Limb (tissue), 2 donors: Measurements from ENCODE around the gene MRC1.

Experiments used
- DNase-seq, 2 donors: peaks; one replicate each; pipeline ENCODE4 v3.0.0-alpha.2; 2016; ENCODE audit errors: extremely low spot score in 2 of 2

MRC1 gene

DNA sequence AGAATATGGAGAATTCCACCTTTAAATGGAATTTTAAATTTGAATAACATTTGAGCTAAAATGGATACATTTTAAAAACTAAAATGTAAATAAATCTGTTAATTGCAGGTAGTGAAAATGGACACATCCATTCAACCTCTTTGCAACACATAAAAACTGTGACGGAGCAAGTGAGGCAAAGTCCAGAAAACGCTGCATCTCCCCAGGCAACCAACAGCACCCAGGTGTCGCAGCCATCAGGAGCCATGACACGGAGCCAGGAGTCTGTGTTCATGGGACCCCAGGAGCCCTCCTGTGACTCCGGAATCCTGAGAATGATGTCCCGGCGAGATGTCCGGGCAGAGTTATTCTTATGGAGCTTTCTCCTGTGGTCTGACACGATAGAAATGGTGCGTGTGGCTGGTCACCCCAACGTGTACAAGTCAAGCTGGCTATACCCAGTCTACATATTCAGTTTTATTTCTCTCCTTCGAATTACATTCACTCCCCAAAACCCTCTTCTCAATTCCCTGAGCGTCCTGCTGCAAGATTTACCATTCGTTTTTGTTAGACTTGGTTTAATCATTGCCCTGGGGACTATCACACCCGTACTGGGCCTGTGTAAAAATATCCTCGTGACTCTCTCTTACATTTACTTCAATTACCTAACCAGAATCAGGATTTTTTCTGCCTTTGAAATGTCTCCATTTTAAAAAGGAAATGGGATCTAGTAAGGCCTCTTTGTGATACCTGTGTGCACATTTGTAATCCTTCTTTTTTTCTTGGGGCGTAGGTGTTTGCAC, 13.1 kb upstream of the MRC1 start:
- no peak for DNase-seq

DNA sequence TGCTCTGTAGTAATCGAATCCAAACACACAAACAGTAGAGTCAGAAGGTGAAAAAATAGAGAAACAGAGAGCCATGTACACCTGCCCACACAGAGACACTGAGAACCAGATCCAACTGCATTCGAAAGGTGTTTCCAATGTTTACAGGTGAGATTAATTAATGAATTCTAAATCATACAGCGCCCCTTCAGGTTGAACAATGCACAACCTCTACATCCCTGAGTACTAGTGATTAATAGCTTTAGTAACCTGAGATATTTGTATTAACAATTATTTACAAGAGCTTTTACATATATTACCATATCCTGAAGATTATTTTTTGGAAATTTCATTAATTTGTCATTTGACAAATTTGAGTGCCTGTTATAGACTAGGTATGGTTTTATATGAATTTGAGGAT, 7.6 kb upstream of the MRC1 start:
- DNase-seq: no peak

DNA sequence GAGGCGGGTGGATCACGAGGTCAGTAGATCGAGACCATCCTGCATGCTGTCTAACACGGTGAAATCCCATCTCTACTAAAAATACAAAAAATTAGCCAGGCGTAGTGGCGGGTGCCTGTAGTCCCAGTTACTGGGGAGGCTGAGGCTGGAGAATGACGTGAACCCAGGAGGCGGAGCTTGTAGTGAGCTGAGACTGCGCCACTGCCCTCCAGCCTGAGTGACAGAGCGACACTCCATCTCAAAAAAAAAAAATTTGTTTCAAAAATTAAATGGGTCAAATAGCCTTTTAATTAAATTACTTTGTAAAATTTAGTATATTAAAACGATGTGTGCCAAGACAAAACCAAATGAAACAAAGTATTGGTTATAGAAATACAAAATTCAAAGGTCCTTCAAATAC, 6.8 kb upstream of the MRC1 start:
- DNase-seq: no peak

DNA sequence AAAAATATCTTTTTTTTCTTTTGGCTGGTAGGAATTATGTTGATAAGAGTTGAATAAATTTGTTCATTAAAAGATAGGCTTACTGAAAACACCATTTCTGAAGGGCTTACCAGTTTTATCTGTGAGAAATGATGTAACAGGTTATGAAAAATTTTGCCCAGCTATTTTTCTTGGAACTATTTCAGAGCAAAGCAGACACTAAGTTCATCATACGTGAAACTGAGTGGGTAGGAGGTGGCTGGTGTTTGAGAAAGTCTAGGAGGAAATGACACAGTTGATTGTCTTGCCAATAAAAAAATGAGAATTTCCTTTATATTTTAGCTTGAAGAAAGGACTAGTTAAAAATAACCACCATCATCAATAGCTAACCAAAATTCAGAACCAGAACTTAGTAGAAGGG, 6.2 kb upstream of the MRC1 start:
- DNase-seq: no peak

DNA sequence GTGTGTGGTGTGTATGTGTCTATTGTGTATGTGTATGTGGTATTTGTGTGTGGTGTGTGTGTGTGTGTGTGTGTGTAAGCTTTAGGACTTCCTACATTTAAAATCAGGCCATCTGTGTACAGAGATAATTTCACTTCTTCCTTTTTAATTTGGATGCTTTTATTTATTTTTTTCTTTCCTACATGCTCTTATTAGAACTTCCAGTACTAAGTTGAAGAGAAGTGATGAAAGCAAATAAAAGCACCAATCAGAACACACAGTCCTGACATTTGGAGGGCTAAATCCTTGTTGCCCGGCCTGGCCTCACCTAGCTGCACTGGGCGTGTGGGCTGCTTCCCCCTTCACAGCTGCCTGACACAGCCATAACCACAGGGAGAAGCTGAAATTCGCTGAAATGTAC, 3.8 kb upstream of the MRC1 start:
- no peak for DNase-seq

DNA sequence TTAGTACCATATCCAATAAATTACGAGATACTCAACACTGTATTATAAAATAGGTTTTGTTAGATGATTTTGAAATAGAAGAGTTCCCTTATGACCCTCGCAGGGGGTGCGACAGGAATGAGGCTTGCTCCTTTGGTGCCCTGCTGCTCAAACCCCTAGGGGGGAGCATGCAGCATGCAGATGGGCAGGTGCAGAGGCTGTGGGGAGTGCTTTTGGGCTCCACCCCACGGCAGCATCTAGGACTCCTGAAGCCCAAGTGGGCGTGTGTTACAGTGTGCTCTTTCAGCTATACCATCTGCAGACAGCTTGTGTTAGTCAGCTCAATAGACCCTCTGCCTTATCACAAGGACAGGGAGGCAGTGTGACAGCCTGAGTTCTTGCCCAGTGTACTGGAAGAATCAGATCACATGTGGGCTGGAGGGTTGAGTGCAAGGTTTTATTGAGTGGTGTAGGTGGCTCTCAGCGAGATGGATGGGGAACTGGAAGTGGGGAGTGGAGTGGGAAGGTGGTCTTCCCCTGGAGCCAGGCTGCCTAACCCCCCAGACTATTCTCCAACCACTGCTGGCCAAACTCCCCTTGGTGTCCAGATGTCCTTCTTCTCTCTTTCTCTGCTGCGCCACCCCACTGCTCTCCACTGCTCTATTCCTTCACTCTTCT, 3.1 kb upstream of the MRC1 start:
- DNase-seq: no peak

DNA sequence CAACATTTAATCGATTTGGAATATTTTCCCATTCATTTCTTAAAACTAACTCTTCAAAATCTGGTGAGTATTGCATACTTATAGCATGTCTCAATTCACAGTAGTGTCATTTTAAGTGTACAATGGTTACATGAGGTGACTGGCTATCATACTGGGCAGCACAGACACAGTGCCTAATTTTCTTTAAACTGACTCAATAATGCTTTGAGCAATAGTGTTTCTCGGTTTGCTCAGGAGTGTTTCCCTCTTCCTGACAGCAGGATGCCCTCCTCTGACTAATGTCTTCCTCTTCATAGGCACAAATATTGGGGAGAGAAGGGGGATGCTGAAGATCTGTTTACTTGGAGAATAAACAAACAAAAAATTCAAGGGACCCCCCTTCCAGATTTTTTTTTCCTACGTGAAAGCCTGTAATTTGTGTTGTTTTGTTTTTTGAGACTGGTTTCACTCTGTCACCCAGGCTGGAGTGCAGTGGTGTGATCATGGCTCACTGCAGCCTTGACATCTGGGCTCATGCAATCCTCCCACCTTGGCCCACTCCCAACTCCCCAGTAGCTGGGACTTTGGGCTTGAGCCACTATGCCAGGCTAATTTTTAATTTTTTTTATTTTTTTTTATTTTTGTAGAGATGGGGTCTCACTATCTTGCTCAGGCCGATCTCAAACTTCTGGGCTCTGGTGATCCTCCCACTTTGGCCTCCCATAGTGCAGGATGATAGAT, 2.2 kb downstream of the MRC1 start:
- DNase-seq: no peak

DNA sequence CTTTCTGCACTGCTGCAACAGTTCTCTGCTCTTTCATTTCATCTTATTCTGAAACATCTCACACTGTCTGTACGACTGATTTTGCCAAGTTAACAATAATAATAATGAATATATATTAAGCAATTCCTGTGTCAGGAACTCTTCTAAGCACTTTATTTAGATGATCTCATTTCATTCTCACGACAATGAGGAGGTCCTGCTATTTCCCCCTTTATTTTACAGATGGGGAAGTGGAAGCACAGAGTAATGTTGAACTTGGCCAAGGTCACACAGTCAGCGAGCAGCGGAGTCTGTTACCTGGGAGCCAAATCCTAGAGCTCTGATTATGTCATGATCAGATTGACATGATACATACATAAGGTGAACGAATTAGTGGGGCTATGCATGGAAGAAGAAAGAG, 5.8 kb downstream of the MRC1 start:
- no peak for DNase-seq

DNA sequence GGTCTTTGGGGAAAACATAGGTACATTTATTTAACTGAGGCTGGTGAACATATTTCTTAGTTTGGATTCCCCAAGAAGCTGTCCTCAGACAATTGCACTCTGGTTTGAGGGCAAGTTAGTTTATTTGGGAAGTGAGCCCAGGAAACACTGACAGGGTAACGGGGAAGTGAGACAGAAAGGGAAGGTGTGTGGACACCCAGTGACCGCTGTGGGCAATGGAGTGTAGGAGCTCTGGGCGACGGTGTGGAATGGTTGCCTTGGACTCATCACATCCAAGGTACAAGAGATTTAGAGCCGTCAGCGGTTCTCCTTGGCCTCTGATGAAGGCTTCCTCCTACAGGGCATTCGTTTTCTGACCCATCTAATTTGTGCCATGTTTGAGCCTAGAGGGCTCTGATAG, 7.1 kb downstream of the MRC1 start:
- no peak for DNase-seq

DNA sequence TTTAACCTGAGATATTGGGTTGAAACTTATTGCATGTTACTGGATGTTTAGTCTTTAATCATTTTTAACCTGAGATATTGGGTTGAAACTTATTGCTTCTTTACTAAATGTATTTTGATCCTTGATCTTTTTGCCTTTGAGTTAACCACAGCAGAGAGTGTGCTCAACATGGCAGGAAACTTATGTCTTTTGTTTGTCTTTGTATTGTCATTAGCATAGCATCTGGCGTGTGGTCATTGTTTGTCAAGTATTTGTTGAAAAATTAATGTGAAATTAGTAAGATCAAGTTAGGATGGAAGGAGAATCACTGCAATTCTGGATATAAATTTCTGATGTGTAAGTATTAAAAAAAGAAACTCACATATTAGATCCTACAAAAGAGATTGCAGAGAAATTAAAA, 8.2 kb downstream of the MRC1 start:
- DNase-seq: no peak

DNA sequence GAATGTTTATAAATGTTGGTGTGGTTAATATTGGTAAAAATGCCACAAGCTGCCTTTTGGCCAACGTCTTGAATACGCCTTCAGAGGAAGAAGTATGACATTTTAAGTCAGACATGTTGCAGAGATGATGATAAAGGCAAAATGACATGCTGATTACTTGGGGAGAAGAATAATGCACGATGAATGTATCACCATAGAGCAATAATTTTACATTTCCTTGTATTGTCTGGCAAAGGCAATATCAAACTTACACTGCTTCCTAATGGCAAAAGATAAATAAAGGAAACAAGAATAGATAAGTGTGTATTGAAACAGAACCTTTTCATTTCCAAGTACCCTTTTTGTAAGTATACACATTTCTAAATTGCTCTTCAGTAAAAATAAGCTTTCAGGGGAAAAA, 8.6 kb downstream of the MRC1 start:
- DNase-seq: no peak

DNA sequence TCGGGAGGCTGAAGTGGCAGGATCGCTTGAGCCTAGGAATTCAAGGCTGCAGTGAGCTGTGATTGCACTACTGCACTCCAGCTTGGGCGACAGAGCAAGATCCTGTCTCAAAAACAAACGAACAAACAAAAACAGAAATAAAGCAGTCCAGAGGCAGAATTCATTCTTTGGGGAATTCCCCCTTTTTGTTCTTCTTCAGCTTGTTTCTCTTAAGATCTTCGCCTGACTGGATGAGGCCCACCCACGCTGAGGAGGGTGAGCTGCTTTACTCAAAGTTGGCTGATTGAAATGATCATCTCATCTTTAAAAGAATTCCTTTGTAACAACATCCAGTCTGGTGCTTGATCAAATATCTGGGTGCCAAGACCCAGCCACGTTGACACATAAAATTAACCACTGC, 10.7 kb downstream of the MRC1 start:
- no peak for DNase-seq

DNA sequence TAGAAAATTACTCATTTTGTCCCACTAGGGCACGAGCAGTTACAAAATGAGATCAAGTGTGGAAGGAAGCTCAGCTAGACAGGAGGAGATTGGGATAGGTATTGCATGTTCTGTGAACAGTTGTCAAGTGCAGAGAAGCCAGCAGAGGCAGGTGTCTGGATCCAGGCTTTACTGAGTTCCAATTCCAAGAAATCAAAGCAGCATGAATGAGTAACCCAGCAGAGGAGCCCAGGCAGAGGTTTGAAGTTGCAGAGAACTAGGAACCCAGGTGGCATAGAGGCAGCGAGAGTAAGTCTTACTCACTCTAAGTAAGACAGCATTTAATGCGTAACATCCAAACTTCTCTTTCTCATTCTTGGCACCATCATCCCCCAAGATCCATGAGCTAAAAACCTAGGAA, 11.8 kb downstream of the MRC1 start:
- DNase-seq: no peak

DNA sequence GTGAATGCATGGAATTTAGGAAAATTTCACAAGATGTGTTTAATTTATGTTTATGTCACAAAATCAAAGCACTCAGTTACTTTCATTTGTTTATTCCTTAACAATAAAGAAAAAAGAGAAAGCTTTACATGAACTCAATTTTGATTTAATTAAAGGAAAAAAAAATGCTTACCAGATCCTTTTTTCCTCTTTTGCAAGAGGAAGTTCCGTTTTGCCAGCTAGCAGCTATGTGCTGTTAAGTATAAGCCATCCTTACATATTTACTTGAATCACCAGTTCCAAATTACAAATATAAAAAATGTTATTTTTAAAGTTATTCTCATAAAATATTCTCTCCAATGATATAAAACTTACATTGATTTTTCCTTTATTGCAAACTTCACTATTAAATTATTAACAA, 12.7 kb downstream of the MRC1 start:
- DNase-seq: no peak

DNA sequence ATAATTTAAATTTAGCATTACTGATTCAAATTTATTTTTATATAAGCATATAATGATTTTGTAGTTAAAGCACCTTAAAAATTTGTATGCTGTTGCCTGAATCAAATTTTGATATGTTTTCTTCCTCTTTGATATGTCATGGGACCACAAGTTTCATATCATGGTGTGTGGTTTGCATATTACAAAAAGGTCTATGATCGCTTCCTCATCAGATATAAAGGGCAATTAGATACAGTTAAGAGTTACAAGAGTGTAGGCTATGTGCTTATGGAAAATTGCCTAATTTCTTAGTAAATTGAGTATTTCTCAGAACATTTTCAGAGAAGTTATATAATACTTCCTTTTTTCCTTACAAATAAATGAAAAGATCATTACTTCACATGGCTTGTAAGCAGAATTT, 22.2 kb downstream of the MRC1 start:
- DNase-seq: no peak

DNA sequence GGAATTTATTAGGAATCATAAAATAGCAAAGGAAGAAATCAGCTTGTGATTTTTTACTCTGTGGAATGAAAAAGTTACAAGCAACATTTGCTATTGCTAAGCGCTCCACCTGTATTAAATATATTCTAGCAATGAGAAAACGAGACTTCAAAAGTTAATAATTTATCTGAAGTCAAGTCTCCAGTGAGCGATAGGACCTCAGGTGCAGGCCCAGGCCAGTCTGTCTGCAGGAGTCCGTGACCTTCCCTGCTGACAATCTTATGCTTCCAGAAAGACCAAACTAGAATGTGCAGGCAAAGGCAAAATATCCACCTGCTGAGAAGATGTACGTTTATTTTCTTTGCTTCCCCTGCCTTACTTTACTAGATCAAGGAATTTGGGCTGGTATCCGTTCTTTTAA, 22.7 kb downstream of the MRC1 start:
- no peak for DNase-seq

DNA sequence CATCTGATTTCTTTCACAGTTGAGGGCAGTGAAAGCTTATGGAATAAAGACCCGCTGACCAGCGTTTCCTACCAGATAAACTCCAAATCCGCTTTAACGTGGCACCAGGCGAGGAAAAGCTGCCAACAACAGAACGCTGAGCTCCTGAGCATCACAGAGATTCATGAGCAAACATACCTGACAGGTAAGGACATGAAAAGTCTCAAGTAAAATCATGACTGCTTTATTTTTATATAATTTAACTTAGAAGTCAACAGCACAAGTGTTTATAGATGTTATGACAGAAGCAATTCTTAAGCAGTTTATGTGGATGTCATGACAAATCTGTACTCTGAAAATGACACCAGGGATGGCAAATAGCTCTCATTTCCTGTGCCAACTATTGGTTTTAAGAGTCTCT, 24.5 kb downstream of the MRC1 start:
- DNase-seq: no peak

DNA sequence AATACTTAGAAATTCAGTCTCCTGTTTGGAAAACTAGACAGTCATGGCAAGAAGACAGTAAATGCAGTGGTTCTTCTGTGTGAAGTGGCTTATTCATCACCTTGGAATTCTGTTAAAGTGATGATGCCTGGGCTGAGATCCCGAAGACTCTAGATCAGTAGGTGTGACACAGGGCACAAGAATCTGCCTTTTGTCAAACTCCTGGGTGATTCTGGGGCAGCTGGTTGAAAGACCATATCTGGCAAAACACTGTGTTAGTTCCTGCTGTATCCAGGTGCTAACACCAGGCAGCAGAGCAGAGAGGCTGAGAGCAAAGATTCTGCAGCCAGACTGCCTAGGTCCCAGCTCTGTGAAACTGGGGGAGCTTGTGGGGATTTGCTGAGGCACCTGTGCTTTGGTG, 26.5 kb downstream of the MRC1 start:
- no peak for DNase-seq

DNA sequence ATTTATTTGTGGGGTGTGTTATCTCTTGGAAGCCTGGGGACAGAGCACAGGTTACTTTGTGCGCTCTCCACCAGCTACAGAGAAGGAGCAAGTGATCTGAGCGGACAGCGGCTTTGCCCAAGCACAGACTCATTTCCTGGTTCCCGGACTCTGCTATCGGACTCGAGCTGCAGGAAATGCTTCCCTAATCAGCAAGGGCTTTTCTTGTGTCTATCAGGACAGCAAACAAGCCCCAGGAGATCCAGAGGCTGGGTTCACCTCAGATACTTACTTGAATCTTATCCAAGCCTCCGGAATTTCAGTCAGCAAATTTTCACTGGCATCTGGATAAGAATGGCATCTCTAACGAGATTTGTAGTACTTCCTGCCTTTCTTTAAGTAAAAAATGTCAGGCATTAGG, 27.8 kb downstream of the MRC1 start:
- DNase-seq: no peak

DNA sequence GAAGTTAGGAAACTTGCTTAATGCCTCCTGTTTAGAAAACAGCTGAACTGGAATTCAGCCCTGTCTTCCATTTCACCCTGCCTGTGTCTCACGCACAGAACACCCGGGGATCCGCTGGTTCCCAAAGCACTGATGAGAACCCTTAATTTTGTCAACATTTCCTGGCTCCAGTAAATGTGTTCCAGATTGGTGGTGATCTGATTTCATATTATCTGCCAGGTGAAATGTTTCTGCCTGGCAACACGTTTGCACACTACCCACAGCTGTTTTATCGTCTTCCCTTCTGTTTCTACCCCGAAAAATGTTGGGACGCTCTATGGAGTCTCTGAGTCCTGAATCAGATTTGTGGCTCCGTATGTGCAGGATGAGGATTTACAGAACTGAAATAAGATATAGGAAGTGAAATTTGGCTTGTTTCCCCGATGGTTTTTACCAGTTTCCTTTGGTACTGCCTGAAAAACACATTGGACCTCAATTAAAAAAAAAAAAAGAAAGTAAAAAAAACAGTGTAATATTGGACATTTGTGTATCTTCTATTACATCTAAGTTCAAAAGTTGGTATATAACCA, 29.0 kb downstream of the MRC1 start:
- no peak for DNase-seq

DNA sequence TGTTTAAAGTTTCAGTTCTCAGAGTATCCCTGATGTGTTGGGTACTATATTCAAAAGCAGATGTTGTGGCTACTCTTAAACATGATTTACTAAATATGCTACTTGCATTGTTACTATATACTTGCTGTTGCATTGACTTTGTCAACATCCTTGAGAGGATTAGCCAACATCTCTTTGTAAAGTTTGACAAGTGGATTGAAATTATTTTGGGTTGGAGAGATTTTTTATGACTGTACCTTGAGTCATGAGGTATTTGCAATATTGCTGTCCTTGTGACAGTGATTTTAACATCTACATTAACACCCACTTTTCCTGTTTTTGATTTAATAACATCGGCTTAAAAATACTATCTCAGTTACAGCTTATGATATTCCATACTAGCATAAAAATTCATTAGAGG, 31.9 kb downstream of the MRC1 start:
- no peak for DNase-seq

DNA sequence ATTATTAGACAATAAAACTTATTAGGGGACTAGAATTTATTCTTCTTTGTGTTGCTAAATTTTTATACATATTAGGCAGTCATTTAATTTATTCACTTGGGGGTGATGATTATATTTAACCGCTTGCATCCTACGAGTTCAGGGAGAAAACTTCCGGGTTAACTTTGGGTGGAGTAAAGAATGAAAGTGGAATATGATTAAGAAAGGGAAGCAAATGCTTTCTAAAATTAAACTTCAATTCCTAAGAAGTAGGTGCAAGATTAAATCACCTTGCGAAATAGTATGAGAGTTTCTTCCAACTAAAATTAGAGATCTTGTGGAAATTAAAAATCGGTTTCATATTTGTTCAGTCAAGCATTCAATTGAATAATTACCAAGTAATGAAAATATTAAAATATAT, 33.5 kb downstream of the MRC1 start:
- DNase-seq: no peak
